Activated CD8-positive, alpha-beta memory T cell treated with anti-CD3 and anti-CD28 coated beads, Interleukin-2, amount 50 U/mL, for 24 hours (primary cell): Measurements from ENCODE around the gene ACAA2.

Experiments used
- DNase-seq: peaks from one replicate; pipeline ENCODE4 v3.0.0-alpha.2; 2020; ENCODE audit errors: extremely low read depth

ACAA2 gene

GRCh38 chr18:49743117-49743567 is 70.2 kb downstream of the ACAA2 start:
- no peak for DNase-seq

DNA sequence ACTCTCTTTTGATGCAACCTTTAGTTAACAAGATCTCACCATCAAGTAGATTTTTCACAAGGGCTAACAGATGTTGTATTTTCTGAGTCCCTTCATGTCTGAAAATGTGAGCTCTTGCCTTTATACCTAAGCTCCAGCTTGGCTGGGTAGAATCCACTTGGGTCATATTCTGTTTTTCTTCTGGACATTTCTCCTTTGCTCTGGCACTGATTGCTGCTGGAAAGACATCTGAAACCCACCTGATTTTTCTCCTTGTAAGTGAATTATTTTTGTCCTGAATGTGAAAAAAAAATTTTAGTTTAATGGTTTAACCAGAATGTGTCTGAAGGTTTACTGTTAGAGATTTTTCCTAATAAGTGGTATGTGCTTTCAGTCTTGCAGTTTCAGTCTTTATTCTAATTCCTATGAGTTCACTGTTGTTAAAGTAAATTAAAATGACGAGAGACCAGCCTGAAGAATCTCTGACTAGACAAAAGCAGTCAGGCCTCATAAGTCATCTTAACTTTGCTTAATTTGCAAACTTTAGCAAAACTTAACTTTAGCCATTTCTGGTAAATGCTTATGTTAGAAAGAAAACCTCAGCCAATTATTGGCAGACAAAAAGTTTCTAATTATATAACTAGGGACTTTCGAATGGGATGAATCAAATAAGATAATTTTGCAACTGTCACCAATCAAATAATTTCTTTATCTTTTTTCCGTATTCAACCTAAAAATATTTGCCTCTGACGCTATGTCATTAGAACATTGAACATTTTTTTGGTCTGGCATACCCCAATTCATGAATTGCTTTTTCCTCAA is 70.8 kb downstream of the ACAA2 start:
- DNase-seq = no peak

GRCh38 chr18:49739275-49739674 is 74.1 kb downstream of the ACAA2 start:
- no peak for DNase-seq

DNA sequence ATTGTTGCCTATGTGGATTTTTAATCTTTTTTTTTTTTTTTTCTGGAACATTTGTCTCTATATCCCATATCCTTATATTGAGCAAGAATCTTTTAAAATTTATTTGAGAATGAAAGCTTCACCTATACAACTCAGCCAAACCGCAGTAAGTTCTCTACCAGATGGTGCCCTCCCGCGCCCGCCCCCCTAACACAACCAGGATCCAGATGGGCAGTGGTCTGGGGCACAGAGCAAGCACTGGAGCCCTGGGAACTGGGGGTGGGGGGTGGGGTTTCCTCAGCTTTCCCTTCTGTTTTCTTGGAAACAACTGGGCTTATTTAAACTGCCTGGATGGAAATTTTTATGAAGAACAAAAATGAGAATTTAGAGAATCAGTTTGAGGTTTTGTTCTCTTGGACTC is 74.6 kb downstream of the ACAA2 start:
- no peak for DNase-seq

DNA sequence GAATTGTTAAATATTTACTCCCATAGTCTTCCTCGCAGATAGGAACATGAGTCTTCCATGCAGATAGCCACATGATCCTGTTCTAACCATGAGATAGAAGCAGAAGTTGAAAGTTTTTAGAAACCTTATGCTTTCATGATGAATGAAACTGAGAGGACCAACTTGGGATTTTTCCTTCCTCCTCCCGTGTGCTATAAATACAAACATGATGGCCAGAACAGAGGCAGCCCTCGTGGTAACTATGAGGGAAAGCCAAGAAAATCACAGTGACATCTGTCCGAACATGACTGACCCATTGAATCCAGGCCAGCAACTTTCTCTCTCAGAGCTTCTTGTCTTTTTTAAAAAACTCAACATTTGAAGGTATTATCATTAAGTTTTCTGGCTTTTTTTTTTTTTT is 78.5 kb downstream of the ACAA2 start:
- no peak for DNase-seq

- DNase-seq = no peak
Measured at GRCh38 chr18:49733896-49734585, 79.3 kb downstream of the ACAA2 start.

GRCh38 chr18:49733321-49733720 is 80.0 kb downstream of the ACAA2 start:
- no peak for DNase-seq
